Measurements from ENCODE around the gene POSTN.

Gene POSTN

DNA sequence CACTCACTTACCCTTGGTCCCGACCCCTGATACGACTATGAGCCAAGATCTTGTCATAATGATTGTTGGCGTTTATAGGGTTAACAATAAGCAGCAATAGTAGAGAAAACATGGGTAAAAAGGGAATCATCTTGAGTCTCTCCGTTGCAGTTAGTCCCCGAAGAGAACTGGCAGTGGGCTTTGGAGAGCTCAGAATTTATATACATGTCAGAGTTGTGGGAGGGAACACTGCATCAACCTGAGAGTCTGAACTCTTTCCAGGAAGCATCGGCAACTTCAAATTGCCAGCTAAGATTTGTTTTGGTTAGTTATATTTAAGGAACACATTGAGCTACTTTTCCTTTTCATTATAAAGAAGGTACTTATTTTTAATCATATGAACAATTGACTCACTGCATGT, at the start of gene POSTN:
Gene POSTN (minus strand): TSS at position 172 of the 400 bp plus-strand sequence. CDS start 42 bp downstream, at position 130.
- no peak for DNase-seq (ENCODE audit: low spot score)

DNA sequence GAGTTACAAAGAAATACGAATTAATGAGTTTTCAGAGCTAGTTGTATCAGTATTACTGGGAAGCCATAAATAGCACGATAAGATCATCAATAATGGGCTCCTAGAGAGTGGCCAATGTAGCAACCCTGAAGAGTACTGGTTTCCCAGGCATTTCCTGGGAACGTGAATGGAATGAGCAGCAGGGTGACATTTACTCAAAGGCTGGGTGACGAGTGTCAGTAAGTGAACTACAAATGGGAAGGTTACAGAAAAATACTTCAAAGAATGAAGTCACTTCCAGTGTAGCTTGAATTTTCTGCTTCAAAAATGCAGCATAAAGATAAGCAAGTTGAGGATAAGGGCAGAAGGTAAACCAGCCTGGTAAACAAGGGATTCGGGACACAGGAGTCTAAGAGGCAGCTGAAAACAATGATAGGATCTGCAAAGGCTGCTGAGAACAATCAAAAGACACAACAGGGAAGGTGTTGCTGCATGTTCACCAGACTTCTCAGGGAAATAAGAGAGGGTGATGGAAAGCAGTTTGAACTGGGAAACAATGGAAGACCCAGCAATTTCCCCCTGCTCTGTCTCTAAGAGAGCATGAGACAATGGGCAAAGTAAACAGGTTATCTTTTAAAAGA, 48.6 kb upstream of the POSTN start:
- no peak for DNase-seq (ENCODE audit: low spot score)

- no peak for DNase-seq (ENCODE audit: low spot score)
Measured at GRCh38 chr13:37646531-37646930, 48.0 kb upstream of the POSTN start.

DNA sequence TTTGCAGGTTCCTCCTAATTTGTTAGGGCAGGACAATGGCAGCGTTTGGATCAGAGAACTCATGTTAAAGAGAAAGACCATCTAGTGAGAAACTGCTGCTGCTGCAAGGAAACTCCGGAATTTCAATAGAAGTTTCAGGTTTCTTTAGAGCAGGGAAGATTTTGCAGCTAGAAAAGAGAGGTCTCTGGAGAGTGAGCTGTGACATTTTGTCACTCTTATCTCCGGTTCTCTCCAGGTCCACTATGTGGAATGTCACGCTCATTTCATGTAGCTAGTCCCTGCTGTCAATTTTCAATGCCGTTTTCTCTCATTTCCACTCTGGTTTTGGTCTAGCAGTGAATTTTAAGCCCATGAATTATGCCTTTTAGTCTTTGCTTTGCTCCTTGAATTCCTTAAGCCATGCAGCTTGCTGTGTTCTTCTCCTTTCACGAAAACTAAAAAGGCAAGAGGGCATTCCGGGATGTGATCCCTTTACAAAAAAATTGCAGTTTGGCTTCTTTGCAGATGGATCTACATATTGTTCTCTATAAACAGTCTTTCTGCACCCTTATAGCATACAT, 46.7 kb upstream of the POSTN start:
- no peak for DNase-seq (ENCODE audit: low spot score)

DNA sequence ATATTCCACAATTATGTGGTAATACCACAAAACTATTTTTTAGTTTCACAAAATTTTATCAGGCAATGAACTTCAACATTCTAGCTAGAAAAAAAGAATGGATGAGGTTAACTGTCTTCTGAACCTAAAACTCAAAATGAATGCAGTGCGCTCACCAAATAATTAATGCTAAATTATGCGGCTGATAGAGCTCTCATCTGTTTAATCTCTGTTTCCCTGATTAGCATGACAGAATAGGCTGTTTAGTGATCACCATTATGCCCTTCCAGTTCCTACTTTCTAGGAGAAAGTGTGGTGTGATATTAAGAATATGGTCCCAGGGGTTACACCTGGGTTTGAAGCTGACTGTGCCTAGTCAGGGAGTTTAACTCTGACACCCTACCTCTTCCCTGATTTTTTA, 42.8 kb upstream of the POSTN start:
- DNase-seq (ENCODE audit: low spot score) = no peak

GRCh38 chr13:37640499-37640898, 41.9 kb upstream of the POSTN start:
- peak; percentile 43 for DNase-seq (ENCODE audit: low spot score)

DNA sequence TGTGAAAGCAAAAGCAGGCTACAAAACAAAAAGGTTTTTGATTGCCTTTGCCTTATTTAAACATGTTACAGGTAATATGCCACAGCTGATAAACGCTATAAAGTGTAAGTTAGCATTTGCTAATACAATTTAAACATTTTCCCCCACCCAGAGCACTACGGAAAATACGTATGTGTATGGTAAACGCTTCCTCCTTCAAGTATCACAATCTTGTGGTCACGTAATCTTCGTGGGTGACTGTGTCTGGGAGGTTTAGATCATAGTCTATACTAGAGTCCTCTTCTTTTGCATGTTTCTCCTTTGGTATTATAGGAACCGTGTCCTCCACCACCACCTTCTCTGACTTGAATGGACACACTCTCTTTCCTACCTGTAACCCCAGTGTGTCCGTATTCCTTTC, 38.1 kb upstream of the POSTN start:
- DNase-seq (ENCODE audit: low spot score) = no peak

DNA sequence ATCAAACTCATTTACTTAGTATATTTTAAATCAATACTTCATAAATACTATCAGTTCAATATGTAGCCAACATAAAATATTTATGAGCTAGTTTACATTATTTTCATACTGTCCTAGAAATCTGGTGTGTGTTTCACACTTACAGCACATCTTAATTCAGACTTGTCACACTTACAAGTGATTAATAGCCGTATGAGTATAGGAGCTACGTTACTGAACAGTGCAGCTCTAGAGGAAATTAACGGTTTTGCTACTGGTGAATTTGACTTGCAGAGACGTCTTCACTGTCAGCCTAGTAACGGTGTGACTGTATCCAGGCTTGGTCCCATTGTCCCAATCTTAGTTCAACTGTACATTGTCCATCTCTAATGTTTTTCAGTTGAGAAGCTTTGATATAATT, 33.7 kb upstream of the POSTN start:
- no peak for DNase-seq (ENCODE audit: low spot score)

GRCh38 chr13:37627428-37627827, 28.9 kb upstream of the POSTN start:
- DNase-seq (ENCODE audit: low spot score) = no peak

DNA sequence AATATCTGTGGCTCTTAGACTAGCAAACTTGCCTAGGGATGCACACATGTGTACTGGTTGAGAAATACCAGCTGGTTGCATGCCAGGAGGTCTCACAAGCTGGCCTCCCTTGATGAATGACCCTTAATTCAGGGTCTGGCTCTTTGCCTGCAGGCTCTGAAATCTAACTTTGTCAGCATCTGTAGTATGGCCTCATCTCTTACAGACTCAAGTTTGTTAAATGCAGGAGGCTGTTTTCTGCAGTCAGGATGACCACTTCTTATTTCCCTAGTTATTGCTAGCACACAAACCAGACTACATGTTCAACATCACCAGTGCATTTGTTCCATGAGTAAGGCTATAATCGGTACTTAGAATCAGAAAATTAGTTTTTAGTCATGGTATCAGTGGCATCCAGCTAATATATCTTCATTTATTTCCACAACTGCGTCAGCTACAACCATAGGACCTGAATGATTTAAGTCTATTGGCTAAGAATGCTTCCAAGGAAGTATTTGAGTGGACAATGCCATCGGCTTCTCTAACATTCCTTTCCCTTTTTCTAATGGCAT, 23.3 kb upstream of the POSTN start:
- DNase-seq (ENCODE audit: low spot score) = no peak

DNA sequence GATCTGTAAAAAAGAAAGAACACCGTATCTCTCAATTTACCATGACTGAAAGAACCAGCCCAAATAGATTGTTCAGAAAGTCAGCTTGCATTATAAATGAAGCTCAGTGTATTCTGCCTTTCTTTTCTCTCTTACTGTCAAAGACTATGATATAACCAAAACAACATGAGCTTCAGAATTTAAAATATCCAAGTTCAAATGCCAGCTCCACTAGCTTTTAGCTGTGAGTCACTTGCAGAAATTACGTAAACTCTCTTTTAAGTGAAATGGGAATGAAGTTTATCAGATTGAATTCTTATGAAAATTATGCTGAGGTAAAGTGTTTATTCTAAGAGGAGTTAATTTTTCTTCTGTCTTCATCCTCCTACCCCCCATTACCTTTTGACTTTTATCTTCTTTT, 20.0 kb upstream of the POSTN start:
- no peak for DNase-seq (ENCODE audit: low spot score)

GRCh38 chr13:37617173-37617572, 18.6 kb upstream of the POSTN start:
- DNase-seq (ENCODE audit: low spot score) = no peak

- DNase-seq (ENCODE audit: low spot score) = no peak
Measured at GRCh38 chr13:37616131-37616530, 17.6 kb upstream of the POSTN start.

DNA sequence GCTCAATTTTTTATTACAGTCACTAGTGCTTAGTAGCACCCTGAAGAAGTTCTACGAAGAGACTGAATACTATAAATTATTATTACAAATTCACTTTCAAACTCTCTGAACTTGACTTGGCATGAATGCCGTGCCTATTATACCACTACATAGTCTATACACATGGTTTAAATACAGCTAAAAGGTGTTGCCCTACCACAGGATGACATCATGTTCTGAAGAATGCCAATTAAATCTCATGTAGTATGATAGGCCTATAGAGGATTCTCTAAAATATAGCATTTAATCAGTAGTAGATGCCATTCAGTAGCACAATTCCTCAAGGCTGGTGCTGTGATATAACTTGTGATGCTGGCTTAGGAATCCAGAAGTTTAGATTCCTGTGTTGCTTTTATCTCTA, 16.7 kb upstream of the POSTN start:
- DNase-seq (ENCODE audit: low spot score) = no peak

GRCh38 chr13:37613638-37614037, 15.1 kb upstream of the POSTN start:
- no peak for DNase-seq (ENCODE audit: low spot score)

DNA sequence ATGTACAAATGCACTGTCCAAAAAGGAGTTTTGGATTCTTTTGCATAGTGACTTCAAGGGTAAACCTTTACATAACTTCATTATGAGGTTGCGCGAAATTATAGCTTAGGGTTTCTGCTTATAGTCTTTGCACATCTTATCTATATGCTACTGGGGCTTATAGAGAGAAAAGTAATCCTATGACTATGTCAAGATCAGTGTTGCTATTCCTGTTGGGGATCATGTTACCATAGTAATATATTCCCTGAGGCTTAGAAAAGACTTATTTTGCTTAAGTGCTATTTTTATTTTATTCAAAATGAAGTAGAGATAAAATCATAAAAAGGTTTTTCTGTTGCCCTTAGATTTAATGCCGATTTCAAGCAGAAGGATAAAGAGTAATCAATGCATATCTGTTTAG, 14.7 kb upstream of the POSTN start:
- DNase-seq (ENCODE audit: low spot score) = no peak

DNA sequence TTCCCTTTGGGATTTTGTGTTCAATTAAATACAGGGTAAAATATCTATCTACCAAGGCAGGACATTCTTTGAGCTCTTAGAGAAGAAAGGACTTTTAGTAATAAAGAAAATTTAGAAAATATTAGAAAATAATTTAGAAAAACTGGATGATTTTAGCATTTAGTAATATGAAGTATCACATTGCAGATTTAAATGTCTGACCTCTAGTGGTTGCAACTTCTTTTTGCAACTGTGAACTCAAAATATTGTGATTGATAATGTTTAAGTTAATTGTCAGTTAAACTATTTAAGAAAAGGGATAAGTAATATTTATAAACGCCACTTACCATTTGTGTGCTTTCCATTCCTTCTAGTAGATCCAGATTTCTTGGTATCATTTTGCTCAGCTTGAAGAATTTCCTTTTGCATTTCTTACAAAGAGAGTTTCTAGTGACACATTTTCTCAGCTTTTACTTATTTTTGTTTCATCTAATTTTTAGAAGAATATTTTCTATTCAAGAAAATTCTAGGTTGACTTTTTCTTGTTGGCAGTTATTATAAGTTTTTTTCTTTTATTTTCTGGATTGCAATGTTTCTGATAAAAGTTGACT, 10.3 kb upstream of the POSTN start:
- no peak for DNase-seq (ENCODE audit: low spot score)

DNA sequence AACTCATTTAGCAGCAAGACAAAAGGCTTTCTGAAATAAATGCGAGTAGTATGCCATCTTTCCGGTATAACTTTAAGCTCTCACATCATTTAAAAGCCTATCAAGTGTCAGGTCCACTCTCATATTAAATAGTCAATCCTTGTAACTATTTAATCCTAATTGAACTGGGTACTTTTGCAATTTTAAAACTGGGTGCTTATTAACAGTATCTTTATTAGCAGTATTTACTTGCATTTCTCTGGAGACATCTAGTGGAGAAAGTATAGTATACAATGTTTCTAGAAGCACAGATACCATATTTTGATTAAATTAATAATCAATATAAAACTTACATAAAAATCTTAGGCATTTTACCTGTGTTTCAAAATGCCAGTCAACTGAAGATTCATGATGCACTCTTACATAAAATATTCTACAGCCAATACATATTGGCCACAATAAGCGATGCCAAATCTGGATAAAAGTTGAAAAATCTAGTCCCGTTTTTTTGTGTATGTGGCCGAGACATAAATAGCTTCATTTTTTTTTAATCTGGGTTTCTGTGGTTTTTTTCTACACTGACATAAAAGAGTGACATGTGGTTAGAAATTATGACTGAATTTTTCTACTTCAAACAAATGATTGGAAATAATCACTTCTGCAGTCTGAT, 4.3 kb upstream of the POSTN start:
- DNase-seq (ENCODE audit: low spot score) = no peak

DNA sequence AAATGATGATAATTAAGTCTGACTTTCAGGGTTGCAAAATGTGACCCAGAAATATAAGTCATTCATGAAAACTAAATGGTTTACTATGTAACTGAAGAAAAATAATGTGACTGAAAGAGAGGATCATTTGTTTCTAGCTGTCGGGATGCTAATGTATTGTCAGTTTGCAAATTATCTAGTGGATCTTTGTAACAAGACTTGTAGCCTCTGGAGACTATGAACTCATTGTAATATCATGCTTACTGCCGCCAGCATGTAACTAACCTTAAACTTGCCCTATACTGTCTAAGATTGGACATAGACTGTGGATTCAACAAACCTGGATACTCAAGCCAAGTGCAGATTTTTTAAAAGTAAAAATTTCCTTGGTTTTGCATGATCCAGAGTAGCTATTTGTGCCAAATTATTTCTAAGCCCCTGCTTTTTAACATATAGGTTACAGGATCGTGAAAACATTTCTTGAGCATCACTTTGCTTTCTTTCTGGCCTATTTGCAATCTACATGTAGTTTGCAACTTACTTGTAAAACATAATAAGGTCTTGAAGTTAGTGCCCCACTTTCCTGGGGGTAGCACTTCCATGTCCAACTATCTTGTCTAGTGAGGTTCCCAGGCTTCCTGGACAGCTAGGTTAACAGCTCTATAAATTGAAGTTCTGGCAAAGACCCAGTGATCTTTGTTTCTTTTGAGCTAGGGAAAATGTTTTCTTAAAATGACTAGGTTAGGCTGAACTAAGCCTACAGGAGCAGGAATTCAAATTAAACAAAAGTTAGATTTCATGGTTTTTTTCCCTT, 3.3 kb upstream of the POSTN start:
- DNase-seq (ENCODE audit: low spot score) = no peak

DNA sequence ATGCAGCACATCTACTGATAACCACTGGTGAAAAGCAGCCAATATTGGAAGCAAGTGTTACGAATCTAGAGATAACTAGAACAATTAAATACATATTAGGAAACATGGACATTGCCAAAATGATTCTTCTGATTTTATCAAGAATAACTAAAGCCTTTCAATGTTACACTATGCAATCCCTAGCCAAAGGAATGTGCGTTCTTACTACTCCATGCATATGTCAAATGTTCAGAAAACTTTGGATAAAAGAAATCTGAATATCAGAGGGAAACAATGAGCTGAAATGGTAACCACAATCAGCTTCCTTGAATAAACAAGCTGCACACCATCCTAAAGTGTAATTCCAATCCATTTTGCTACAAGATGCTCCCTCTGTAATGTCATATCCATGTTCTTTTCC, 951 bp upstream of the POSTN start:
- no peak for DNase-seq (ENCODE audit: low spot score)

DNA sequence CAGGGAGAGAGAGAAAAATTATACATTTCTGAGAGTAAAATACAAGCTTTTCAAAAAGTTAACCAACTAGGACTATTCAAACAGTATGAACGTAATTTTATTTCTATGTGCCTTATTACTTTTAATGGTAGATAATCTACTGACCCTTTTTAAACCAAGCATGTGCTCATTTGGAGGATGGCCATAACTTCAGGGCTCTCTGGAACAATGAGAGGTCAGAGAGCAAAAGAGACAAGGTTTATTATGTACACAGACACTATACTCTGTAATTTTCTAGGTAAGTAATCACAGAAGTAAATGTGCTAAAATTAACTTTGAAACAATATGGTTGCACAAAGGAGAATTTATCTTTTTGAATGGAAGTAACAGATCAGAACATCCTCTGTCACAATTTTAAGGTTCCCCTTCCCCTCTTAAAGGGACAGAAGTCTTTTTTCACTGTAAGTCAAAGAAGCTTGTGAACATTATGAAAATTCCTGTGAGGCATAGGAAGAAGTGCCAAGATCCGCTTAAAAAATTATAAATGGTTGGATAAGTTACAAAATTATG, 1.0 kb downstream of the POSTN start:
- no peak for DNase-seq (ENCODE audit: low spot score)

DNA sequence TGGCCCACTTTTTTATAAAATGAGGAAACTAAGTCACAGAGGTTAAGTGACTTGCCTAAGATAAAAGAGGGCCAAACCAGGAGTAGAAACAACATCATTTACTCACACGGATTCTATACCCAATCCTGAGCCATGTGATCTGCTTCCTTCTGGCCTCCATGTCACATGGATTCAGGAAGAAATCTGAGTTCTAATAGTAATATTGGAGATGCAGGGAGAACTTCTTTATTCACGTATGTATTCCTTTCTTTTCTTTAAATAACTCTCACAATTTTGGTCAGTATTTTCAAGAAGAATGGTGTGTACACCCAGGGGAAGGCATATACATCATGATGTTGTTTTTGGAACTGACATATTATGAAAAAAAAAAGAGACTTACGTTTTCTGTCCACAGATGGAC, 1.8 kb downstream of the POSTN start:
- no peak for DNase-seq (ENCODE audit: low spot score)

Data from Ammon's horn (tissue), 1 donor.